HCT116 (cell line): ENCODE results near the gene ANO4. TPM values are rescaled to one million over a fixed set of nuclear protein-coding genes. Genes with fewer than 3 reads are reported as not detected.

Experiments
- ATAC-seq: fragments of 200-7000 bp; cut with Tn5 transposase; 2 replicates; pipeline ENCODE4 v1.9.1; 2020; ENCODE audit warnings: mild to moderate bottlenecking, moderate library complexity
- BruUV-seq: library from RNA; stranded (reverse); fragments of 400-500 nt; replicated peaks from 2 replicates; lab custom pipeline; 2021; lab: Mats Ljungman, UMichigan
- CTCF ChIA-PET: fragments of 300-600 bp; sonication (Branson Sonifier 250); formaldehyde crosslinking; loops from one replicate; lab custom pipeline; 2021; ENCODE audit warnings: antibody characterized with exemption; lab: Charles Lee
- POLR2A ChIA-PET: fragments of 300-600, 350-600 bp; sonication (Branson Sonifier 250); formaldehyde crosslinking; loops from one replicate; lab custom pipeline; 2021; ENCODE audit warnings: antibody characterized with exemption; lab: Charles Lee
- RAD21 ChIA-PET, 2 experiments: fragments of 300-600 bp; sonication (Branson Sonifier 250); formaldehyde crosslinking; loops; one replicate each; lab custom pipeline; 2023; ENCODE audit warnings: low total read pairs in 2 of 2; ENCODE audit not compliant: uncharacterized antibody in 2 of 2, unreplicated experiment in 2 of 2, low non-redundant PET in 1 of 2; lab: Charles Lee
- DNase-seq: peaks from one replicate; pipeline ENCODE4 v3.0.0-alpha.2; 2010; ENCODE audit warnings: low read depth, low spot score
- H2AFZ ChIP-seq: fragments of 200-600 bp; shearing (Covaris generic), sonication (generic); 2 replicates; pipeline ENCODE4 v1.6.1; 2017; ENCODE audit warnings: low read depth, mixed run types, mixed read lengths, antibody characterized with exemption, low read length; ENCODE audit not compliant: poor library complexity, severe bottlenecking
- H3K27ac ChIP-seq: 2 replicates; pipeline ENCODE4 v1.5.1; 2012; ENCODE audit warnings: low read depth, low read length
- H3K27me3 ChIP-seq: fragments of 200-600 bp; sonication (generic); 2 replicates; pipeline ENCODE4 v1.6.1; 2016; ENCODE audit warnings: mixed run types, low read length, mixed read lengths; ENCODE audit not compliant: insufficient read depth
- H3K36me3 ChIP-seq, 2 experiments: fragments of 200-500 bp in 1 of 2; fragments of 200-600 bp in 1 of 2; sonication (Bioruptor generic) in 1 of 2; sonication (generic) in 1 of 2; 2 replicates each; pipeline versions ENCODE4 v1.5.1 to v1.6.1; 2014 to 2016; ENCODE audit warnings: low read length in 2 of 2, inconsistent platforms in 1 of 2, mixed read lengths in 1 of 2, mixed run types in 1 of 2; ENCODE audit not compliant: insufficient read depth in 2 of 2, control insufficient read depth in 1 of 2
- H3K4me1 ChIP-seq, 2 experiments: fragments of 200-600 bp in 1 of 2; sonication (generic) in 1 of 2; 2 replicates each; pipeline versions ENCODE4 v1.5.1 to v1.6.1; 2012 to 2017; ENCODE audit warnings: low read length in 2 of 2, inconsistent platforms in 1 of 2, mild to moderate bottlenecking in 1 of 2, mixed read lengths in 1 of 2, mixed run types in 1 of 2, moderate library complexity in 1 of 2; ENCODE audit not compliant: insufficient read depth in 2 of 2, control insufficient read depth in 1 of 2
- H3K4me2 ChIP-seq: fragments of 200-600 bp; sonication (generic); 2 replicates; pipeline ENCODE4 v1.6.1; 2017; ENCODE audit warnings: mixed run types, low read length, mixed read lengths
- H3K4me3 ChIP-seq, 2 experiments: fragments of 200-600 bp in 1 of 2; sonication (generic) in 1 of 2; replicated peaks in 1 of 2; 2 replicates each; pipeline ENCODE4 v1.5.1; 2011 to 2016; ENCODE audit warnings: low read length in 2 of 2, control low read depth in 1 of 2, low read depth in 1 of 2, mild to moderate bottlenecking in 1 of 2, mixed read lengths in 1 of 2, mixed run types in 1 of 2
- H3K79me2 ChIP-seq: fragments of 200-600 bp; sonication (generic); 2 replicates; pipeline ENCODE4 v1.6.1; 2017; ENCODE audit warnings: mild to moderate bottlenecking, mixed run types, low read length, moderate library complexity, mixed read lengths; ENCODE audit not compliant: insufficient read depth
- H3K9ac ChIP-seq: fragments of 200-600 bp; sonication (generic); 2 replicates; pipeline ENCODE4 v1.6.1; 2016; ENCODE audit warnings: low read length, mixed read lengths
- H3K9me2 ChIP-seq: fragments of 200-600 bp; sonication (generic), shearing (Covaris generic); 2 replicates; pipeline ENCODE4 v1.6.1; 2017; ENCODE audit warnings: mixed run types, mild to moderate bottlenecking, moderate library complexity; ENCODE audit not compliant: insufficient read depth
- H3K9me3 ChIP-seq, 2 experiments: fragments of 200-500 bp in 1 of 2; fragments of 200-600 bp in 1 of 2; sonication (Bioruptor generic) in 1 of 2; sonication (generic) in 1 of 2; 2 replicates each; pipeline ENCODE4 v1.6.1; 2014 to 2017; ENCODE audit warnings: low read length in 2 of 2, mixed read lengths in 2 of 2, inconsistent platforms in 1 of 2, low read depth in 1 of 2, mild to moderate bottlenecking in 1 of 2, mixed run types in 1 of 2, moderate library complexity in 1 of 2; ENCODE audit not compliant: control insufficient read depth in 1 of 2, insufficient read depth in 1 of 2
- H4K20me1 ChIP-seq: fragments of 200-600 bp; sonication (generic), shearing (Covaris generic); 2 replicates; pipeline ENCODE4 v1.6.1; 2017; ENCODE audit warnings: mixed run types, mild to moderate bottlenecking, moderate library complexity; ENCODE audit not compliant: insufficient read depth
- ATF3 ChIP-seq: IDR thresholded peaks from 2 replicates; pipeline ENCODE4 v1.6.1; 2012
- EGR1 ChIP-seq: IDR thresholded peaks from 2 replicates; pipeline ENCODE4 v1.6.1; 2012; ENCODE audit warnings: low read depth
- EZH2 ChIP-seq: fragments of 200-600 bp; sonication (generic); IDR thresholded peaks from 2 replicates; pipeline ENCODE4 v1.6.1; 2017; ENCODE audit warnings: antibody characterized with exemption, mixed run types
- POLR2A ChIP-seq: IDR thresholded peaks from 2 replicates; pipeline ENCODE4 v1.7.0; 2011; ENCODE audit warnings: borderline replicate concordance; ENCODE audit not compliant: insufficient read depth, insufficient read length; ENCODE audit errors: extremely low read depth
- POLR2AphosphoS5 ChIP-seq: IDR thresholded peaks from 2 replicates; pipeline ENCODE4 v1.6.1; 2011; ENCODE audit warnings: mild to moderate bottlenecking, low read depth, low read length, moderate library complexity
- RAD21 ChIP-seq: IDR thresholded peaks from 2 replicates; pipeline ENCODE4 v1.6.1; 2012; ENCODE audit warnings: low read depth, mild to moderate bottlenecking
- YY1 ChIP-seq: IDR thresholded peaks from 2 replicates; pipeline ENCODE4 v1.6.1; 2011; ENCODE audit warnings: low read length, low read depth, moderate library complexity, mild to moderate bottlenecking; ENCODE audit not compliant: insufficient replicate concordance; ENCODE audit errors: extremely low read depth
- ZBTB33 ChIP-seq: IDR thresholded peaks from 2 replicates; pipeline ENCODE4 v1.6.1; 2011; ENCODE audit warnings: mild to moderate bottlenecking, low read length, moderate library complexity; ENCODE audit not compliant: insufficient replicate concordance; ENCODE audit errors: extremely low read depth
- intact Hi-C: fragments of 100-400 bp; cut with micrococcal nuclease; formaldehyde crosslinking; loops from 2 replicates; pipeline ENCODE4 v1.10.0; 2022
- total RNA-seq: library from RNA; stranded (reverse); gene quantifications from one replicate; pipeline ENCODE4 v1.2.1, GENCODE V29; 2021; ENCODE audit not compliant: unreplicated experiment

The ANO4 gene
- total RNA-seq, 1 experiment from 2014 or later = 1.7 TPM

GRCh38 chr12:100897240-100897639 lies 102.7 kb downstream of the ANO4 start:
- Histone ChIP-seq H4K20me1 (no peaks in the 10 kb centered on the region), H3K27me3 (no peaks in the 10 kb centered on the region), H3K4me2 (no peak overlapping the region), H3K9ac (no peak overlapping the region), H3K4me1 (no peaks in the 10 kb centered on the region), H3K9me3 (no peaks in the 10 kb centered on the region), H2AFZ (no peak overlapping the region), H3K4me3 (no peak overlapping the region), H3K79me2 (no peaks in the 10 kb centered on the region), H3K36me3 (no peaks in the 10 kb centered on the region), H3K9me2 (no peaks in the 10 kb centered on the region), H3K27ac (no peak overlapping the region)
- DNase-seq (no peak), ATAC-seq (no peak)
- no peak for TF ChIP-seq POLR2A
- TF ChIP-seq YY1 = no peak
- POLR2A ChIA-PET = no interaction called here
- BruUV-seq = no TSS peak
- RAD21 ChIA-PET = no interaction called here
- intact Hi-C loops = no loop called here
- CTCF ChIA-PET = no interaction called here

- BruUV-seq = no TSS peak
- no peak overlapping the region for H3K27ac ChIP-seq
- no peaks in the 10 kb centered on the region for H3K27me3 ChIP-seq
- ChIA-PET RAD21 (no interaction called here), CTCF (no interaction called here), POLR2A (no interaction called here)
- H3K4me3 ChIP-seq = no peak overlapping the region
- no peaks in the 10 kb centered on the region for H4K20me1 ChIP-seq
- ATAC-seq (no peak), DNase-seq (no peak)
- H3K4me2 ChIP-seq = no peak overlapping the region
- intact Hi-C loops = no loop called here
- TF ChIP-seq POLR2AphosphoS5 (no peak), EGR1 (no peak), RAD21 (no peak), ATF3 (no peak), YY1 (no peak), ZBTB33 (no peak), EZH2 (no peak)
- no peak overlapping the region for H3K9ac ChIP-seq
- no peaks in the 10 kb centered on the region for H3K9me2 ChIP-seq
- H2AFZ ChIP-seq = no peak overlapping the region
- no peaks in the 10 kb centered on the region for H3K79me2 ChIP-seq
- no peaks in the 10 kb centered on the region for H3K9me3 ChIP-seq
- H3K36me3 ChIP-seq = no peaks in the 10 kb centered on the region
- no peaks in the 10 kb centered on the region for H3K4me1 ChIP-seq
Measured at GRCh38 chr12:100899301-100899700, 104.7 kb downstream of the ANO4 start.
